Stimulated activated CD8-positive, alpha-beta memory T cell treated with anti-CD3 and anti-CD28 coated beads, Interleukin-12 subunit alpha, Interleukin-12 subunit beta, amount 100 ng/mL, for 24 hours (primary cell): Measurements from ENCODE around the gene HOXB6.

ENCODE experiments used
- DNase-seq: peaks from one replicate; pipeline ENCODE4 v3.0.0-alpha.2; 2020; ENCODE audit errors: extremely low read depth

Gene HOXB6

GRCh38 chr17:48604770-48605329 lies at the start of gene HOXB6:
Gene HOXB6, minus strand, starts transcription at chr17:48604986. Its CDS starts 6,836 bp downstream, at chr17:48598150.
- no peak for DNase-seq

- DNase-seq = no peak
These were observed 45.0 kb upstream of the HOXB6 start for GRCh38 chr17:48649741-48650140.

DNA sequence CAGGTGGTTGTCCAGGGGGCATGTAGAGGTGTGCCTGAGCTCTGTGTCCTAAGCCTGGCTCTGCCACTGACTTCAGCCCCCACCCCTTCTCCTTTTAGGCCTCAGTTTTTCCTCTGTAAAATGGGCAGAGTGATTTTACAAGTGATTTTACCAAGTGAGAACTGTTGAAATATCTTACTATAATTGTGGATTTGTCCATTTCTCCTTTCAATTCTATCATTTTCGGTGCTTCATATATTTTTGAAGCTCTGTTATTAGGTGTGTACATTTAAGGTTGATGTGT lies 43.1 kb upstream of the HOXB6 start:
- DNase-seq = no peak

DNA sequence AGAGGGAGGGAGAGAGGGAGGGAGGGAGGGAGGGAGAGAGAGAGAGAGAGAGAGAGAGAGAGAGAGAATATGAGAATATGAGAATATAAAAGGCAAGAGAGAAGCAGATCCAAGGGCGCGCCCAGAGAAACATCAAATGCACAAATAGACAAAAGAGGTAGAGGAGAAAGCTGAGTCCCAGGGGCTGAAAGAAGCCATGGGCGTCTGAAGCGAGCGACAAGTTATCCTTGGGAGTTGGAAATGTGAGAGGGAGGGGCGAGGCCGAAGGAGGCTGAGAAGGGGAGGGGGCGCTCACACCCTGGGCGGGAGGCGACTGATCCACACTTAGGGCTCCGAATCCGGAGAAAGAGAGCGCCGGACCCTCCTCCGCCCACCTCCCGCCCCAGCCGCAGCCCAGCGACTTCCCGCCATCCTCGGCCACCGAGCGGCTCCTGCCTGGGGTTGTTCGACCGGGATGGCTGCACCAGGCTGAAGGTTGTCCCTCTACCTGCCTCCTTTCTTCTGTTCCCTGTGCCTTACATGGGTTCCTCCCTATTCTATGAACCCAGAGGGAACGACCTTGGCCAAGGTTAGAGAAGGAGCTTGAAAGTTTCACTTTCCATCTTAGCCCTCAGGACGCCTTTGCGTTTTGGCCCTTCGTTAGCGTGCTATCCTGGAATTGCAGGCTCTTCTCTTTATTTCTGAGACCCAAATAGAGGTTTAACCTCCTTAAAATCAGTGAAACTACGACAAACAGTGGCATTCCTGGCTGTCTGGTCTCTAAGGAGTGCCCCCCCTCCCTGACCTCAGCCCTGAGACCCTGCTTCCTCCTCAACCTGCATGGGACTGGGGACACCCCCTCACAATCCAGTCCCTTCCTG lies 42.5 kb upstream of the HOXB6 start:
- DNase-seq = no peak

DNA sequence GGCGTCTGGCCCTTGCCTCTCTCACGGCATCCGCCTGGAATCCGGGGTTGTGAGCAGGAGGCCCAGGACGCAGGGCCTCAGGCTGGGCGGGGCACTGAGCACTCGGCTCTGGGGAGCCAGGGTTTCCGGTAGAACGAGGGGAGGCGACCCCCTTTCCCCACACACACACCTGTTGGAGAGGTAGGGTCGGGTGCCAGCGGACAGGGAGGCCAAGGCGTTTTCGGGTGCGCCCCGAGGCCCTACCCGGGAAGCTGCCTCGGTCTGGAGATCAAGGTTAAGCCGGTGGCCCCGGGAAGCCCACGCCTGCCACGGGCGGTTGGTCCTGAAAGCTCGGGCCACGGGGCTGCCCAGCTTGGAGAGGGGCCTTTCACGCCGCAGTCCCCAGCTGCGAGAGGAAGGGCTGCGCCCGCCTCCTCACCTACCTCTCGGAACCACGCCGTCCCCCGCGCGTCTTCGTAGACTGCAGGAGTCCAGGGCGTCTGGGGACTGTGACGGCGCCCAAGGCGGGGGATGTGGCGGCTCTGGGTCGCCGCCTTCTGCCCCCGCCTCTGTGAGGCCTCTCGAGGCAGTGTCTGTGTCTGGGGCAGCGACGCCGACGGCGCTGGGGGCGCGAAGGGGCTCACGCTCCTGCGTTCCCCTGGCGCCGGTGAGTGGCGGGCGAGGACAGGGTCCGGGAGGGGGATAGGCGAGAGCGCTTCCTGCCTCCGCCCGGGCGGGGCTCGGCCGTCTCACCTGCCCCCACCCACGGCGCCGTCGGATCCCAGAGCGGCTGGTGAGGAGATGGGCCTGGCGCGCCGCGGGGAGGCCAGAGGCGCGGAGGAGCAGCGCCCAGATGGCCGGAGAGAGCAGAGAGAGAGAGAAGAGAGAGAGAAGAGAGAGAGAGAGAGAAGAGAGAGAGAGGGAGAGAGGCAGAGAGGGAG lies 41.7 kb upstream of the HOXB6 start:
- no peak for DNase-seq

DNA sequence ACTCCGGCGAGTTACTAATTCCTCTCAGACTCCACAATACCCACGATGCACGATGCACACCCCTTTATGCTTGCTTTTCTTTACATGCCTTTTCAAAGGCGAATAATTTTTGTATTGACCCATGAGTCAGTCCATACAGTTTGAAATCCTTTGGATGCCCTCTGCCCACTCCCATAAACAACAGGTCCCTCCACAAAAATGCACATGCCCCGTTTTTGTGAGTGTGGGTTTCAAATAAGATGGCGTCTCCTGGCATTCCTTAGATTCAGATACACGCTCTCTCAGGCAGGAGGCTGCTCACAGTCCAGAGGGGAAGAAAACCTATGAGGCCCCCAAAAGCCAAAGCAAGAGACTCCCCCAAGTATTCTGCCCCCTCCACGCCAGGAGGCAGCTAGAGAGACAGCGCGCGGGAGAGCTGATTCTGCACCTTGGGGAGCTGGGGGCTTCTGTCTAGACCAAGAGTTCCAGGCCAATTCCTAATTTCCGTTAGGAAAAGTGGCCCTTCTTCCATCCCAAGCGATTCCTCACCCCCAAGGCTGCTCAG lies 40.9 kb upstream of the HOXB6 start:
- DNase-seq = no peak

DNA sequence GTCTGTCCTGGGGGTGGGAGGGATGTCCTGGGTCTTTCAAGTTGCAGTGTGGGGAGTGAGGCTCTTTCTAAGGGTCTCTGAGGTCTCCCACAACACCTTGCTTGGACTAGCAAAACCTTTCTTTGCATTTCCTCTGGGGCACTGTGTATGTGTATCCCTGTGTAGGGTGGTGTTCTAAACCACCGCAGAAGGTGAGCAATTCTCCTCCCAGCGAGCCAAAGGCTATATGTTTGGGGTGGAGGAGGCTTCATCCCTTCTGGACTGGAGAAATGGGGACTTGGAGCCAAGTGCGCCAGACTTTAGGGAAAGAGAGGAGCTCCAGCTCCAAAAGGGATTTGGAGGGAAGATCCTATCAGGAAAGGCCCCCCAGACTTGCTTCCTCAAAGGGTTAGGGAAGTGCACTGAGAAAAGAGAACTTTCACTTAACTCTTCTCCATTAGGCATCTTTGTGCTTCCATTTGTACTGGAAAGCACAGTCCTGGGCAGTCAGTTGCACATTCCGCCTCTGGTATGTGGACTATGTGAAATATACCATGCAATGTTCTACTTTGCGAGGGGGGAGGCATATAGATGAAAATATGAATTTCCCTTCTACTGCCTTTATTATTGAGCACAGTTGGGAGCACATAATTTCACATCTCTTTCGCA lies 40.2 kb upstream of the HOXB6 start:
- no peak for DNase-seq

DNA sequence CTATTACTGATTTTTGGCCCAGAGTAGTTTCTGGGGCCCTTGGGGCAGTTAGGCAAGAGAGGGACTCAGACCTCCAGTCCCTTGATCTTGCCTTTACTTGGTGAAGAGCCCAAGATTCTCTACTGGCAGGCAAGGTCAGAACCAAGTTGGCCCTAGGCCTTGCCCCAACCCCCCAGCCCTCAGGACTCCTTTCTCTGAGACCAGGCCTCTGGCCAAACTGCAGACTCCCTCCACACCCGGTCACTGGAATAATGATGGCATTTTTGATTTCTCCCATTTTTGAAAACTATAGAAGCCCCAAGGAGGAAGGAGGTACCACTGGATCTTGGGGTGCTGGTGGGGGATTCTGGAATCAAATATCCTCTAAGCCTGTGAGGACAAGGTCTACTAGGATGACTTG lies 39.4 kb upstream of the HOXB6 start:
- no peak for DNase-seq

GRCh38 chr17:48643697-48644012 lies 38.9 kb upstream of the HOXB6 start:
- no peak for DNase-seq

DNA sequence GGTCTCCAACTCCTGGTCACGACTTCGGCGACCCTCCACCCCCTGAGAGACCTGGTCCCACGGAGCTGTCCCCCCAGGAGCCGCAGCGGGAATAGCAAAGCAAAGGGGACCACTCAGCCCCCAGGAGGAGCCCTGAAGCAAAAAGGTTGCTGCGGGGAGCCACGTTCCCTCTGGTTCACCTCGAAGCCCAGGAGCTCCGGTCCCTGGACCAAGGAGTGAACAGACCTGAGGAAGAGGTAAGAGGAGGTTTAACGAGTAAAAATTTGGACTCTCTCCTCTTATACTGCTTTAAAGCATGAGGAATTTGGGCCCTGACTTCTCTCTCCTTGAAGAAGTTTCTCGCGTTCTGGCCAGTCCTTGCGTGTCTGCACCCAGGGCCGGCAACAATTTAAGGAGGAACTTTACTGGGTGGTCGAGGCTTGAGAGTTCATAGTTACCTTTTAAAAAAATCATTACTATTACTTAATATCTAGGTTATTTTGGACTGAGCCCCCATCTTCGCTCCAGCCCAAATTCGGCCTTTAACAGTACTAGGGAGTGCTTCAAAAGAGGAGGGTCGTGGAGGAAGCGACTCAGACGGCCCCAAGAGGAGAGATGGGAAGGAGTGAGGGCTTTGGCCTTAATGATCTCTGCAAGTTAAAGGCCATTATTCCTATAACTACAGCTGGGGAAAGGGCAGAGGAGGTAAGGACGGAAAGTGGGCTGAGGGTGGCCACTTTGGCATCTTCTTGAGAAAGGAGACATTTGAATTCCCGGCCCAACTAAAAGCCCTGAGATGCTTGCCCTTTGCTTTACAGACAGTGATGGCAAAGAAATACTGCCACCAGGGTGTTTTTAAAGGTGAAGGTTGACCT lies 38.3 kb upstream of the HOXB6 start:
- DNase-seq = no peak

- DNase-seq = no peak
These were observed 37.5 kb upstream of the HOXB6 start for GRCh38 chr17:48642059-48642842.

- DNase-seq = no peak
These were observed 36.8 kb upstream of the HOXB6 start for GRCh38 chr17:48641541-48642058.

DNA sequence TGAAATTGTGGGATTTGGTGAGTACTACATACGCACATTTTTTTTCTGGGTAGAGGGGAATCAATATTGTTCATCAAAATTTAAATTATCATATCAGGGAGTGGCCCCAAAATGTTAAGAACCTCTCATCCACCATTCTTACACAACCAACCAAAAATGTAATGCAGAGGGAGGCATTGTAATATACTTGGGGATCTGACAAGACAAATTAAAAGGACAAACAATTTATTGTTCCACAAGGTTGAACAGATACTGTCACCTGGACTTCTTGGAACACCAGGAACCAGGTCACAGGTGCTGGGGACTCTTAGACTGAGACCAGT lies 36.0 kb upstream of the HOXB6 start:
- no peak for DNase-seq

GRCh38 chr17:48639982-48640857 lies 35.4 kb upstream of the HOXB6 start:
- no peak for DNase-seq

GRCh38 chr17:48639136-48639535 lies 34.4 kb upstream of the HOXB6 start:
- no peak for DNase-seq

DNA sequence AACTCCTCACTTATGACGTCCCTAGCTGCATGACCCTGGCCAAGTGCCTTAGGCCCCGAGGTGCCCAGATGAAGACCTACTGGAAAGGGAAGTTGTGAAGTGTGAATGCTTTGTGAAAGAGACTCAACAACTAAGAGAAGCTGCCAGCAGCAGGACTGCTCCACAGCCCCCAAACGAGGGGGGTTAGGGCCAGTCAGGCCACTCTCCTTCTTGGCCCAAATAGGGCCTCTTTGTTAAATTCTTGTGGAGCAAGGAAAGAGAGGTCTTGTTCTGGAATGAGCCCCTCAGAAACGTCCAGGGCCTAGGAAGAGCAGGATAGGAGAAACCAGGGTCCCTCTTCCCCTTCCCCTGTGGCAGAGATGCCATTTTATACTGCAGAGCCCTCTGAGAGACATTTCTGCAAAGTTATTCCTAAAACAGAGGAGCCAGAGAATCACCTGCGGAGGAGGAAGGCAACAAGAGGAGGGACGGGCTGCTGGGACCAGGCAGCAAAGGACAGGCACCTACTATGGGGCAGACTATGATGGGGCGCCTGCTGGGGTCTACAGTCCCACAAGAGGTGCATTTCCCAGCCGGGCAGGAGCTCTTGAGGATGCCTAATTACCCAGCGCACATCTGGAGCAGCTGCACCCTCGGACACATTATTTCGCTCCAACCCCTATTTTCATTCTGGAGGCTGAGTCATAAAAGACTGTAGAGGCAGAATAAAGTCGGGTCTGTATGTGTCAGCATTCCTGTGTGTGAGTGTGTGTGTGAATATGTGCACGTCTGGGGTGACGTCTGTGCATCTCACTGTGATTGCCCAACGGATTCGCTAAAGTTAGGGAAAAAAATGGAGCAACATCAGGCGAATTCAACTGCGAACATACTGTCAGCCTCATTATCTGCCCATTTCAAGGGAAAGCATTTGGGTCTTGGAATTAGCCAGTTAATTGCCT lies 32.8 kb upstream of the HOXB6 start:
- no peak for DNase-seq

GRCh38 chr17:48636177-48637018 lies 31.6 kb upstream of the HOXB6 start:
- peak; percentile 47 for DNase-seq
